Middle frontal gyrus (tissue), 1 donor: ENCODE data around the gene NFIA.

Source experiments
- DNase-seq: peaks from one replicate; pipeline ENCODE4 v3.0.0-alpha.2; 2015; ENCODE audit warnings: low spot score; ENCODE audit errors: extremely low spot score

The NFIA gene

GRCh38 chr1:61358770-61359455 is 276.6 kb downstream of the NFIA start:
- no peak for DNase-seq

DNA sequence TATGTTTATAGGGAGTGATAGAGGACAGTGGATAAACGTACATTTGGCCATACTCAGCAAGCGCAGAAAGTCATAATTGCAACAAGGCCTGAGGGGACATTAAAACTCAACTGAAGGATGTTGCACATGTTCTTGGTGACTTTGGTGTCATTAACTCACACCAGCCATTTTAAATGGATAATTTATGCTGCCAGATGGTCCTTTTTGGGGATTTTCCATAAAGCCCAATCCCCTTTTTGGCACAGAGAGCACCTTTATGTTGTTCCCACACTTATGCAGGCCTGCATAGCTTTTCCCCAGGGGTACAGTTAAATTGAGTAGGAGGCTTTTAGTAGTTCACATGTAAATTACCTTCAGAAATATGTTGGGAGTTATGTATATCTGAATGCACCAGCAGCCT is 279.6 kb downstream of the NFIA start:
- no peak for DNase-seq

- DNase-seq: no peak
These were observed 280.0 kb downstream of the NFIA start for GRCh38 chr1:61362351-61362750.

GRCh38 chr1:61368366-61368765 is 286.0 kb downstream of the NFIA start:
- no peak for DNase-seq

DNA sequence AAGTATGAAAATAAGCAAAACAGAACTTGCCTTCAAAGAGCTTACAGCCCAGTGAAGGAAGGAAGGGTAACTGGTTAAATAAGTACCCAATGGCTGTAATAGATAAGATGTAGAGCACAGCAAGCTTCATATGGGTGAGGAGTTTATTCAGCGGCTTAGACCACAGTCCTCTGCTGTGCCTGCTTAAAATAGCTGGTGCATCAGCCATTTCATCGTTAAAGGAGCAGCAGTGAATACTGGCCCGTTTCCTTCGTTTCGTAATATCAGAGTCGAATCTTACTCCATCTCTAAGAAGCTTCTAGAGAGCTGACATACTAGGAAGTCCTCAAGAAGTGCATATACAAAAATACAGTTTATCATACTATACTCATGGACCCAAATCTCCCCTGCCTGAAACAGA is 286.5 kb downstream of the NFIA start:
- no peak for DNase-seq

GRCh38 chr1:61370177-61370912 is 288.0 kb downstream of the NFIA start:
- DNase-seq: no peak

GRCh38 chr1:61370913-61371279 is 288.5 kb downstream of the NFIA start:
- no peak for DNase-seq

- DNase-seq: no peak
These were observed 290.6 kb downstream of the NFIA start for GRCh38 chr1:61372944-61373343.

DNA sequence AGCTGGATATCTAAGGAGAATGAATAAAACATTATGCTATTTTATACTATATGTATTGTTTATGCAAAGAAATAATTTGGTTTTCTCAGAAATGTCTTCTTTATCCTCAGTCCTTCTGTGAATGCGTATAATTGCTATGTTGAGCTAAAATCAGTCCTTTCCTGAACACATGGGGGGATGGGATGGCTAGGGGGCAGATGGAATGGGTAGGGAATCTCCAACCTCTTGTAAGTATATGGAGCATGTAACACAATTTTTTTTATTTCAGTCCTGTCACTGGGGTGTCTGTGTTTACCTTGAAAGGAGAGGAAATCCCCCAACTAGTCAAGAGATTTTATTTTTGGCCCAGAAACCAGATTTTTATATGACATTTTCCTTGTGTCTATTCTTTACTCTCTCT is 291.8 kb downstream of the NFIA start:
- no peak for DNase-seq

- DNase-seq: no peak
These were observed 292.9 kb downstream of the NFIA start for GRCh38 chr1:61375082-61375880.

- DNase-seq: no peak
These were observed 293.8 kb downstream of the NFIA start for GRCh38 chr1:61376151-61376550.

GRCh38 chr1:61377242-61377958 is 295.0 kb downstream of the NFIA start:
- no peak for DNase-seq

DNA sequence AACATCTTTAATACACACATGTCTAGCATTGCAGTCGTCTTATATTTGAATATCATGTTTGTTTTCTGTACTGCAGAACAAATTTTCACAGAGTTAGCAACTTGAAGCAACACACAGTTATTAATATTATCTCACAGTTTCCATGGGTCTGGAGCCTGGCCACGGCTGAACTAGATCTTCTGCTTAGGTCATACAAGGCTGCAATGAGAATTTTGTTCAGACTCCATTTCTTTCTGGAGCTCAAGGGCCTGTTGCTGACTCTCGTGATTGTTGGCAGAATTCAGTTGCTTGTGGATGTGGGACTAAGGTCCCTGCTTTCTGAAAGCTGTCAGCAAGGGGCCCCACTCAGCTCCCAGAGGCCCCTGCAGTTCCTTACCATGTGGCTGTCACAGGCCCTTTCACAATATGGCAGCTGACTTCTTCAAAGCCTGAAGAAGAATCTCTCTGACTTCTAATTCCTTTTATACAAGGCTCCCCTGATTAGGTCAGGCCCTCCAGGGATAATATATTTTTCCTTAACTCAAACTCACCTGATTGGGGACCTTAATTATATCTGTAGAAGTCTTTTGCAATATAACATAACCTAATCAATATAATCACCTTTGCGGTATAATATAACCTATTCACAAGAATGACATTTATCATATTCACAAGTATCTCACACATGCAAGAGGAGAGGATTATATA is 296.3 kb downstream of the NFIA start:
- no peak for DNase-seq

DNA sequence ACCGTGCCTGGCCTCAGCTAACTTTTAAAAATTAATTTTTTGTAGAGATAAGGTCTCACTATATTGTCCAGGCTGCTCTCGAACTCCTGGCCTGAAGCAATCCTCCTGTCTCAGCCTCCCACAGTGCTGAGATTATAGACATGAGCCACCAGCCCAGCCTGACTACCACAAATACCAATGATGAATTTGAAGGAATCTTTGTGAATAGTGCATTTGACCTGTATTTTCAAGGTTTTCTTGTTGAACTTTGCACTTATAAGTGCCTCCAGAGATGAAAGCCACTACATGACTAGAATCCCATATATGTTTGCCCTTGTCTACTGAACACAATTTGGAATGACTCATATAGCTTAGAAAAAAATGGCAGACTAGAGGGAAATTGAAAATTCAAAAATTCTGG is 297.3 kb downstream of the NFIA start:
- DNase-seq: no peak

DNA sequence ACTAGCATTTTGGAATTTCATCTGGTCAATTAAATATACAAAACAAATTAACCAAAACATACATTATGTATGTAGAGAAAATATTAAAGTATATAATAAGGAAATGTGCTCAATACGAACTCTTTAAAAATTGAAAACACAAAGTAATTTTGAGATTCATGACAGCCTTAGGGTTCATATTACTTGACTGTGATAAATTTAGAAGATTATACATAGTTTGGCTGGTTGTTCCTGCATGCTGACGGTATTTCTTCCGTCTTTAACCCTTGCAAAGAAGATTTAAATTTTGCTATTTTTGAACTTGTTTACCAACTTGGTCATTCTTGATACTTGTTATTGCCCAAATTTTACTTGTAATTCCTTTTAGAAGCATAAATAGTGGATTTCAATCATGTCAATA is 298.2 kb downstream of the NFIA start:
- no peak for DNase-seq

- no peak for DNase-seq
These were observed 304.0 kb downstream of the NFIA start for GRCh38 chr1:61386323-61386722.

- no peak for DNase-seq
These were observed 304.4 kb downstream of the NFIA start for GRCh38 chr1:61386770-61387169.

DNA sequence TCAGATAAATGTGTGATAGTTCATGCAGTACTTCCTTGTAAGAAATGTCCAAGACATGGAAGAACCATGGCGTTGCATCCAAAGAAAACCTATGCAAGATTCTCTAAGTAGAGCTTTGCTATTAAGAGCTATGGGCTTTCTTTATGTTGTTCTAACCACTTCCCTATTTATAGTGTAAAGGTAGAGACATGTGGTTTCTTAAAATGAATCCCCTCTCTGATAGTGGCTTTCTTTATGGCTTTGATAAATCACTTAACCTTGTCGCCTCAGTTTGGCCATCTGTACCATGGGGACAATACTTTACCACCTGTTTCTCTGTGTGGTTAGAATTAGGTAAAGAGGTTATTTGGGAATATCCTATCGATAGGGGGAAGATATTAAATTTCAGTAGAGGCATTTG is 305.5 kb downstream of the NFIA start:
- no peak for DNase-seq

GRCh38 chr1:61388566-61388965 is 306.2 kb downstream of the NFIA start:
- DNase-seq: no peak

GRCh38 chr1:61389194-61389925 is 307.0 kb downstream of the NFIA start:
- no peak for DNase-seq
